Measurements from ENCODE around the gene ICAM1. TPM values are rescaled to one million over a fixed set of nuclear protein-coding genes. Genes with fewer than 3 reads are reported as not detected.
A peak's percentile ranks its signal among the peaks of the same experiment; 100 is the strongest.
"Not testable (repeated sequence)": the region's sequence is repeated elsewhere in the genome, so short reads cannot be mapped to it uniquely, and the experiment has no call there.

Gene ICAM1
- total RNA-seq, 2 donors from 2014 or later: 21.0 to 21.9 TPM

GRCh38 chr19:10237702-10238101, 33.2 kb upstream of the ICAM1 start:
- intact Hi-C loops (cut with DNase I): no loop called here

GRCh38 chr19:10238172-10238783, 32.6 kb upstream of the ICAM1 start:
- intact Hi-C loops (cut with DNase I): no loop called here
- DNase-seq (ENCODE audit: low spot score): no peak

More at GRCh38 chr19:10237702-10238101, 33.2 kb upstream of the ICAM1 start:
- DNase-seq (ENCODE audit: low spot score): no peak

DNA sequence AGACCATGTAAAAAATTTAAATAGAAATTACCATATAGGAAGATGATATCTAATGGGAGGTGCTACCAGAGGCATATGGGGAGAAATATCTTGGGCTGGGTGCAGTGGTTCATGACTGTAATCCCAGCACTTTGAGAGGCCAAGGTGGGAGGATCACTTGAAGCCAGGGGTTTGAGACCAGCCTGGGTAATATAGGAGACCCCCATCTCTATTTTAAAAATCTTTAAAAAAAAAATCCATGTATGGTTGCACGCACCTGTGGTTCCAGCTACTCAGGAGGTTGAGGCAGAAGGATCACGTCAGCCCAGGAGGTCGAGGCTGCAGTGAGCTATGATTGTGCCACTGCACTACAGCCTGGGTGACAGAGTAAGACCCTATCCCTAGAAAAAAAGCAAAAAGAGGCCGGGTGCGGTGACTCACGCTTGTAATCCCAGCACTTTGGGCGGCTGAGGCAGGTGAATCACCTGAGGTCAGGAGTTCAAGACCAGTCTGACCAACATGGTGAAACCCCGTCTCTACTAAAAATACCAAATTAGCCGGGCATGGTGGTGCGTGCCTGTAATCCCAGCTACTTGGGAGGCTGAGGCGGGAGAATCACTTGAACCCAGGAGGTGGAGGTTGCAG, 29.0 kb upstream of the ICAM1 start:
- intact Hi-C loops (cut with DNase I): loop anchor here (10.0 kb wide), 1 partner anchor 127 kb away; the partner anchor contains the start of genes EIF3G (in 2 of the 2) and P2RY11 (in 2 of the 2)
- not testable (repeated sequence) for DNase-seq (ENCODE audit: low spot score)

DNA sequence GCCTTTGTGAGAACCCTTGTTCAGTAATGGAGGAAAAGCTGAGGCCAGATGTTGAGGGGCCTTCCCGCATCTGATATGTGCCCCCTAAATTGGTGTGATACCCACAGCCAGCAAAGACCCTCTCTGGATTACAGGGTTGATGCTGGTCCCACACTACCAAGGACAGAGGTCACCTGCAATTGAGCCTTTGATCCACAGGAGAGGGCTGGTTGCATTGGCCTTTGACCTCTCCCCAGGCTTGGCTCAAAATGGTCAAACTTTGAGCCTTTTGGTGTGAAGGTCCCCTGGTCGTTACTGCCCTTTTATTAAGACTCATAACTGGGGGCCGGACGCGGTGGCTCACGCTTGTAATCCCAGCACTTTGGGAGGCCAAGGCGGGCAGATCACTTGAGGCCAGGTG, 27.3 kb upstream of the ICAM1 start:
- intact Hi-C loops (cut with DNase I): loop anchor here (10.0 kb wide), 1 partner anchor 129 kb away; the partner anchor contains the start of genes EIF3G (in 2 of the 2) and P2RY11 (in 2 of the 2)
- no peak for DNase-seq (ENCODE audit: low spot score)

DNA sequence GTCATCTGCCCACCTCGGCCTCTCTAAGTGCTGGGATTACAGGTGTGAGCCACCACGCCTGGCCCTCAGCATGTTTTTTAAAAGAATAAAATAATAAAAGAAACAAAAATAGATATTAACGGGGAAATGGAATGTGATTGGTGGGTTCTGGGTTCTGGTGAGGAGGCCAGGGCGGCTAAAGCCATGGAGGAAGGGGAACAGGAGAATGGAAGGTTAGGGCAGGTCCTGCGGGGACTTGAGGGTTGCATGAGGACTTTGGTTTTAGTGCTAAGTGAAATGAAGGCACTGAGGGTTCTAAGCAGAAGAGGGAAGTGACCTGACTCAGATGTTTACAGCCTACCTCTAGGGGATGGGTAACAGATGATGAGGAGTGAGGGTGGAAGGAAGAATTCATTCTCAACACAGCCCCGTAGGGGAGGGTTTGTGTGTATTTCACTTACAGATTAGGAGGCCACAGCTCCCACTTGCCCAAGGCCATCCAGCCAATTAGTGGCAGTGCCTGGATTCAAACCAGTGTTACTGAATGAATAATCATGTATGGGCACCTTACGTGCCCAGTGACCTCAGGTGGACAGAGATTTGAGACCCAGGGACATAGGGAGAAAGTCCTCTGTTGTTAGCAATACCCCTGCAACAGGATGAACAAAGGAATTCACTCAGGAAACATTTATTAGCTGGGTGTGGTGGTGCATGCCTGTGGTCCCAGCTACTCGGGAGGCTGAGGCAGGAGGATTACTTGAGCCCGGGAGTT, 25.6 kb upstream of the ICAM1 start:
- intact Hi-C loops (cut with DNase I): loop anchor here (10.0 kb wide), 1 partner anchor 131 kb away; the partner anchor contains the start of genes EIF3G (in 2 of the 2) and P2RY11 (in 2 of the 2)
- no peak for DNase-seq (ENCODE audit: low spot score)

DNA sequence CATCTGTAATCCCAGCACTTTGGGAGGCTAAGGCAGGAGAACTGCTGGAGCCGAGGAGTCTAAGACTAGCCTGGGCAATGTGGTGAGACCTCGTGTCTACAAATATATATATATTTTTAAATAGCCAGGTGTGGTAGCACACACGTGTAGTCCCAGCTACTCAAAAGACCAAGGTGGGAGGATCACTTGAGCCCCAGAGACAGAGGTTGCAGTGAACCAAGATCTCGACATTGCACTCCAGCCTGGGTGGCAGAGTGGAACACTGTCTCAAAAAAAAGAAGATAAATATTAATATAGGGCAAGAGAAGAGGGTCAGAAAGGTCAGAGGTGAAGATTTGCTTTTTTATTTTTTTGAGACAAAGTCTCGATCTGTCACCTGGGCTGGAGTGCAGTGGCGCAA, 24.4 kb upstream of the ICAM1 start:
- DNase-seq (ENCODE audit: low spot score): no peak
- intact Hi-C loops (cut with DNase I): loop anchor here (10.0 kb wide), 1 partner anchor 132 kb away; the partner anchor contains the start of genes EIF3G (in 2 of the 2) and P2RY11 (in 2 of the 2)

DNA sequence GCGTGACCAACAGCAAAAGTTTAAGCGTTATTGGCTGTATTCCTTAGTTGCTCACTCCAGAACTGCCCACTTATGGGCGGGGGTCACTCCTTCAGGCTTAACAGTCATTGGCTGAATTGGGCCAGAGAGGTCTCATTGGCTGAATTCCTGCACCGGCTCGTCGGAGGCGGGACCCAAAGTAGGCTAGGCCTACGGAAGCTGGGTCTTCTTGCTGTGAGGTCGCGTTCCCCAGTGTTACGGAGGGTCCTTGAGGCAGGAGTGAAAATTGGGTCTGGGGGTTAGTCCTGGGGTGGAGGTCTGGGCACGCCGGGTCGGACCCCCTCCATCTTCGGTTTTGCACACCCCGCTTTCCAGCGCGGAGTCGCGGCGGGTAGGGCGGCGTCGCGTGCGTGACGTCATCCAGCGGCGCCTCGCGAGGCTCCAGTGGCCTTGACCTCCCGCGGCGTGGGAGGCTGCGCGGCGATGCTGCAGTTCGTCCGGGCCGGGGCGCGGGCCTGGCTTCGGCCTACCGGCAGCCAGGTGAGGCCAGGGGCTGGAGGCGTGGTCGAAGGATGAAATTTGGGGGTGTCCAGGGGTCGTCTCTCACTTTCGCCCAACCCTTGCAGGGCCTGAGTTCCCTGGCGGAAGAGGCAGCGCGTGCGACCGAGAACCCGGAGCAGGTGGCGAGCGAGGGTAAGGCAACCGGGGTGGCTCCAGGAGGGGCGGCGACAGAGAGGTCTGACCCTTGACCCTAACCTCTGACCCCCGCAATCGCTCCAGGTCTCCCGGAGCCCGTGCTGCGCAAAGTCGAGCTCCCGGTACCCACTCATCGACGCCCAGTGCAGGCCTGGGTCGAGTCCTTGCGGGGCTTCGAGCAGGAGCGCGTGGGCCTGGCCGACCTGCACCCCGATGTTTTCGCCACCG, 18.9 kb upstream of the ICAM1 start, which contains the start of gene MRPL4:
Gene MRPL4 (plus strand): TSS at position 423 of the 903 bp plus-strand sequence. CDS start 40 bp downstream, at position 463.
- intact Hi-C loops (cut with DNase I): loop anchor here in 1 of 2 donors (10.0 kb wide), 1 partner anchor 317 kb away; the partner anchor contains the start of gene OLFM2
- DNase-seq (ENCODE audit: low spot score): peak; percentile 98

- intact Hi-C loops (cut with DNase I): loop anchor here in 1 of 2 donors (10.0 kb wide), 1 partner anchor 318 kb away; the partner anchor contains the start of gene OLFM2
- no peak for DNase-seq (ENCODE audit: low spot score)
Measured at GRCh38 chr19:10252707-10253106, 18.2 kb upstream of the ICAM1 start.

- no peak for DNase-seq (ENCODE audit: low spot score)
- intact Hi-C loops (cut with DNase I): loop anchor here in 1 of 2 donors (10.0 kb wide), 1 partner anchor 319 kb away; the partner anchor contains the start of gene OLFM2
Measured at GRCh38 chr19:10254244-10254643, 16.7 kb upstream of the ICAM1 start.

- DNase-seq (ENCODE audit: low spot score): no peak
- intact Hi-C loops (cut with DNase I): loop anchor here in 1 of 2 donors (10.0 kb wide), 1 partner anchor 321 kb away; the partner anchor contains the start of gene OLFM2
Measured at GRCh38 chr19:10255358-10255757, 15.6 kb upstream of the ICAM1 start.

DNA sequence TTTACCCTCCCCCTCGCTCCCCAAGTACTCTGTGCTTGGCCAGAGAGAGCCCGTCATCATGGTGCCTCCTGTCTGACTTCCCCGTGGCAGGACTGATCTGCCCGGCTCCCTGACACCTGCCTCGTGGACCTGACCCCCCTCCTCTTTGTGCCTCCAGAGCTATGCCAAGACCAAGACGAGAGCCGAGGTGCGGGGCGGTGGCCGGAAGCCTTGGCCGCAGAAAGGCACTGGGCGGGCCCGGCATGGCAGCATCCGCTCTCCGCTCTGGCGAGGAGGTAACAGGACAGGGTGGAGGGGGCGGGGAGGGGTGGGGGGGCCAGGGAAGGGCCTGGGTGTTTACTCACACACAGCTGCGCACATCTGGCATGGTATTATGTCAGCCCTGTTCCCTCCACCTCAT, 14.4 kb upstream of the ICAM1 start:
- intact Hi-C loops (cut with DNase I): loop anchor here in 1 of 2 donors (10.0 kb wide), 1 partner anchor 322 kb away; the partner anchor contains the start of gene OLFM2

DNA sequence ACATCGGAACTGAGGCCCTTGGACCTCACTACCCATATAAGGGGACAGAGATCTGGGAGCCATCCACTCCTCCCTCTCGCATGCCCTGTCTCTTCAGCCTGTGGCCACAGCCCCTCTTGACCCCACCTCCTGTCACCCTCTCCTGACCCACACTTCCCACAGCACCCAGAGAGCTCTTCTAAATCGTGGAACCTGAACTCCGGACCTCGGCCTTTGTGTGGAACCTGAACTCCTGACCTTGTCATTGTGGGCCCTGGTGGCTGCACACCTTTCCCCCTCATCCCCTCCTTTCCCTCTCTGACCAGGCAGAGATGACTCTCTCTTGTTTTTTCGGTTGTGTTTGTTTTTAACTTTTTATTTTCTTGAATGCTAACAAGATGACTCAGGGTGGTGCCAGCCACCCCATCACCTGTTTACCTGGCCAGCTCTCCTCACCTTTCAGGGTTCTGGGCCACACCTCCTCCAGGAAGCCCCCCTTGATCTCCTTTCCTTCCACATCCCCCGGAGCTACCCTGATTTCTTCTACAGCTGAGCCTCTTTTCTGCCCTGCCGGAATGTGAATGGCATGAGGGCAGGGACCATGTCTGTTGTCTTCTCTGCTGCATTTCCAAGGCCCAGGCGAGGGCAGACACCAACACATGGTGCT, 13.8 kb upstream of the ICAM1 start:
- no peak for DNase-seq (ENCODE audit: low spot score)
- intact Hi-C loops (cut with DNase I): loop anchor here in 1 of 2 donors (10.0 kb wide), 1 partner anchor 322 kb away; the partner anchor contains the start of gene OLFM2

More for the DNA sequence above, 14.4 kb upstream of the ICAM1 start:
- DNase-seq (ENCODE audit: low spot score): no peak

- no peak for DNase-seq (ENCODE audit: low spot score)
- intact Hi-C loops (cut with DNase I): loop anchor here in 1 of 2 donors (10.0 kb wide), 1 partner anchor 323 kb away; the partner anchor contains the start of gene OLFM2
Measured at GRCh38 chr19:10258080-10258710, 12.7 kb upstream of the ICAM1 start.

DNA sequence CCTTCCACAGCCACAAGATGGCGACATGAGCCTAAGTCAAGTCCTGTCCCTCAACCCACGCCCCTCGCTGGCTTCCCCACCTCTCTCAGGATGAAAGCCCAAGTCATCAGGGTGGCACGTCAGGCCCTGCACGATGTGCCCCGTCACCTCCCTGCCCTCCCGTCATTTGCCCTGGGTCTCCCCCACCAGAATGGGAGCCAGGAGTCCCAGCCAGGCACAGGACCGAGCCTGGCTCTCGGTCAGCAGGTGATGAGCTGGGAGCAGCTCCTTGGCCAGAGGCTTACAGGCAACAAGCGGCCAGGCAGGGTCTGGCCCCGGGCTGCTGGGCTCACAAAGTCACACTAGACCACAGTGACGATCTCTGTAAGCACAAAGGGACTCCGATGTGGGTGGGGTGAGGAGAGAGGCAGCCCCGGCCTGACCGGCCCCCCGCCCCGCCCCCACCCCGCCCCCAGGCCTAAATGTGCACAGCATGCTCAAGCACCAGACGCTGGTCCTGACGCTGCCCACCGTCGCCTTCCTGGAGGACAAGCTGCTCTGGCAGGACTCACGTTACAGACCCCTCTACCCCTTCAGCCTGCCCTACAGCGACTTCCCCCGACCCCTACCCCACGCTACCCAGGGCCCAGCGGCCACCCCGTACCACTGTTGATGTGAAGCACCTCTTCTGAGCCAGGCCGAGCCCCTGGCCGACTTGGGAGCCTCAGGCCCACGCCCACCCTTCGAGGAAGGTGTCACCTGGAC, 11.6 kb upstream of the ICAM1 start:
- intact Hi-C loops (cut with DNase I): loop anchor here in 1 of 2 donors (10.0 kb wide), 1 partner anchor 325 kb away; the partner anchor contains the start of gene OLFM2
- DNase-seq (ENCODE audit: low spot score): peak; percentile 93

DNA sequence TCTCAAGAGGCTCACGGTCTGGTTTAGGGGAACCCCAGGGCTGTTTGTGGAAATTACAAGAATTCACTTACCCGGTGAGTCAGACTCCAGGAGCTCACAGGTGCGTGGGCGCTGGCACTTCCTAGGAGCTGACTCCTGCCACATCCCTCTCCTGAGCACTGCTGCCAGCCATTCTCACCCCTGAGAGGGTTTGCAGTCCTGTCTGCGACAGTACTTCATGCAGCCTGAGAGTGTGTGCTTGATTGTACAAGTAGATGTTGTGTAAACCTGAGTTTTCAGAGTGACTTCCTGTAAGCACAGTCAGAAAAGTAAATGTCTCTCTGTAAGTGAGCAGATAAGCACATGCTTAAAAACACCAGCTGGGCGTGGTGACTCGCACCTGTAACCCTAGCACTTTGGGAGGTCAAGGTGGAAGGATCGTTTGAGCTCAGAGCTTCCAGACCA, 10.8 kb upstream of the ICAM1 start:
- intact Hi-C loops (cut with DNase I): no loop called here
- DNase-seq (ENCODE audit: low spot score): no peak

DNA sequence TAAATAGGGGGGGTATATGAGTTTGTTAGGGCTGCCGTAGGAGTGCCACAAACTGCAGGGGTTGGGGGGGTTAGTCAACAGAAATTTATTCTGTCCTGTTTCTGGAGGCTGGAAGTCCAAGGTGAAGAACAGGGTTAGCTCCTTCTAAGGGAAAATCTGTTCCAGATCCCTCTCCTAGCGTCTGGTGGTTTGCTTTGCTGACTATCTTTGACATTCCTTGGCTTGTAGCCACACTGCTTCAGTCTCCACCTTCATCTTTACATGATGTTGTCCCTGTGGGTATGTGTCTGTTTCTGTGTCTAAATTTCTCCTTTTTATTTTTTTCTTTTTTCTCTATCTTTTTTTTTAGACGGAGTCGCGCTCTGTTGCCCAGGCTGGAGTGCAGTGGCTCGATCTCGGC, 8.1 kb upstream of the ICAM1 start:
- intact Hi-C loops (cut with DNase I): no loop called here
- DNase-seq (ENCODE audit: low spot score): no peak

Measured in posterior vena cava (tissue), 2 donors.